GM21381 (cell line): ENCODE data around the gene ATP9B.
"Not testable (repeated sequence)": the region's sequence is repeated elsewhere in the genome, so short reads cannot be mapped to it uniquely, and the experiment has no call there.

Source experiments
- ATAC-seq: cut with Tn5 transposase; IDR thresholded peaks from one replicate; pipeline ENCODE4 v1.9.1; 2021; ENCODE audit warnings: mild to moderate bottlenecking, moderate library complexity; ENCODE audit not compliant: unreplicated experiment

Gene ATP9B

DNA sequence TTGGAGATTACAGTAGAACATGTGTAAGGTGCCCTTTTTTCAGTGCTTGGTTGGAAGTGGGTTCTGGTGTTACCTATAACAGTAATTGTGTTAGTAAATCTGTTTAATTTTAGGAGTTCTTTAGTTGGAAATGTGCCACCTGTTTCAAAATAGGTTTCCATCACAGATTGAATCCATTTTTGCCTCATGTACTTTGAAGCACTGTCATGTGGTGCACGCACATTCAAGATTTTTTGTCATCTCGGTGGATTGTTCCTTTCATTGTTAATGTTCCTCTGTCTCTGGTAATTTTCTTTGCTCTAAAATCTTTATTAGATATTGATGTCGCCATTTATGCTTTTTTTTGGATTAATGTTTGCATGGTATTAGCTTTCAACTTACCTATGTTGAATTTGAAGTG, 1.3 kb downstream of the ATP9B start:
- no peak for ATAC-seq

DNA sequence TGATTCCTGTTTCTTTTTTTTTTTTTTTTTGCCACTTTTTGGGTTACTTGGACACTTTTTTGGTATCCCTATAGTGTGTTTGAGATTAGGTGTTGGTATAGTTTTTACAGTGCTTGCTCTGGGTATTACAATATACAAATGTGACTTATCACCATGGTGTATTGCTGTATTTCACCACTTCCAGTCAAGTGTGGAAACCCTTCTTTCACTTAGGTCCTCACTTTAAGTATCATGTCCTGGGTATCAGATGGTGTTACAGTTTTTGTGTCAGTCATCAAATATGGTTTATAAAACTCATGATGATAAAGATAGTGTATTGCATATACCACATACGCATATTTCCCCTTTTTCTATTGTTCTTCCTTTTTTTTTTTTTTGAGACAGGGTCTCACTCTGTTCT, 1.8 kb downstream of the ATP9B start:
- no peak for ATAC-seq

DNA sequence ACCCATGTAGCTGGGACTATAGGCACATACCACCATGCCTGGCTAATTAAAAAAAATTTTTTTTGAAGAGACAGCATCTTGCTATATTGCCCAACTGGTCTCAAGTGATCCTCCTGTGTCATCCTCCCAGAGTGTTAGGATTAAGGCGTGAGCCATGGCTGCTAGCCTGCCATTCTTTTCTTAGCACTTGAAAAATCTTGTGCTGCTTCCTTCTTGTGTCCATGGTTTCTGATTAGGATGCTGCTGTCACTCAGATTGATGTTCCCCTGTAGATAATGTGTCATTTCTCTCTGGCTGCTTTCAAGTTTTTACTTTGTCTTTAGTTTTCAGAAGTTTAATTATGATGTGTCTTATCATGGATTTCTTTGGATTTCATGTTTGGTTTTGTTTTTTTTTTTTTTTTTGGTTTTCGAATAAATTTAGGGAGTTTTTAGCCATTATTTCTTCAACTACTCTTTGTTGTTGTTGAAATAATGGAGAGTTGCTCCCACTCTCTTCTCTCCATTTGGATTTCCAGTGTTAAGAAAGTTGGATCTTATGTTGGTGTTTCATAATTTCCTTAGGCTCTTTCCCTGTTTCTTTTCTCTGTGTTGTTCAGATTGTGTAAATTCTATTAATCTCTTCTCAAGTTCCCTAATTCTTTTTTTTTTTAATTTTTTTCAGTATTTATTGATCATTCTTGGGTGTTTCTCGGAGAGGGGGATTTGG, 2.5 kb downstream of the ATP9B start:
- no peak for ATAC-seq

DNA sequence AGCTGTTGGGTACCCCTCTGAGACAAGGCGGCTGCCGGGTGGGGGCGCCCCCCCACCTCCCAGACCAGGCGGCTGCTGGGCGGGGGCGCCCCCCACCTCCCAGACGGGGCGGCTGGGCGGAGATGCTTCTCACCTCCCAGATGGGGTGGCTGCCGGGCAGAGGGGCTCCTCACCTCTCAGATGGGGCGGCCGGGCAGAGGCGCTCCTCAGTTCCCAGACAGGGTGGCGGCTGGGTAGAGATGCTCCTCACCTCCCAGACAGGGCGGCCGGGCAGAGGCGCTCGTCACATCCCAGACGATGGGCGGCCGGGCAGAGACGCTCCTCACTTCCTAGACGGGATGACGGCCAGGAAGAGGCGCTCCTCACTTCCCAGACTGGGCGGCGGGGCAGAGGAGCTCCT, 3.5 kb downstream of the ATP9B start:
- ATAC-seq = not testable (repeated sequence)

DNA sequence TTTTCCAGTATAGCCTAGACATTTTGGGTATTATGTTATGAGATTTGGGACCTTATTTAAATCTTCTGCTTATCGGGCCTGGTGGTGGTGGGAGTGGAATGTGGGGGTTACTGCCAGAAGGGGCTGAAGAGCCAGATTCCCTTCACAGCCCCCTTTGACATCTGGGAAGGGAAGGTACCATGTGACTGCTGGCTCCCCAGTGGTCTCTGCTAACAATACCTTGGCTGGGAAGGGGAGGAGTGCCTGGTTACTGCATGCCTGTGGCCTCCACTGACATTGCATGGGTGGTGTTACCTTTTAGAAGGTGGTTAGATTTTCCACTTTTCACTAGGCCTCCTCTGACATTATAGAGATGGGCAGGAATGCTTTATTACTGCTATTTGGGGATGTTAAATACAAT, 8.0 kb downstream of the ATP9B start:
- ATAC-seq = no peak

DNA sequence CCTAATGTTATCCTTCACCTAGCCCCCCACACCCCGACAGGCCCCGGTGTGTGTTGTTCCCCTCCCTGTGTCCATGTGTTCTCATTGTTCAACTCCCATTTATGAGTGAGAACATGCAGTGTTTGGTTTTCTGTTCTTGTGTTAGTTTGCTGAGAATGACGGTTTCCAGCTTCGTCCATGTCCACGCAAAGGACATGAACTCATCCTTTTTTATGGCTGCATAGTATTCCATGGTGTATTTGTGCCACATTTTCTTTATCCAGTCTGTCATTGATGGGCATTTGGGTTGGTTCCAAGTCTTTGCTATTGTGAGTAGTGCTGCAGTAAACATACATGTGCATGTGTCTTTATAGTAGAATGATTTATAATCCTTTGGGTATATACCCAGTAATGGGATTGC, 9.6 kb downstream of the ATP9B start:
- not testable (repeated sequence) for ATAC-seq

DNA sequence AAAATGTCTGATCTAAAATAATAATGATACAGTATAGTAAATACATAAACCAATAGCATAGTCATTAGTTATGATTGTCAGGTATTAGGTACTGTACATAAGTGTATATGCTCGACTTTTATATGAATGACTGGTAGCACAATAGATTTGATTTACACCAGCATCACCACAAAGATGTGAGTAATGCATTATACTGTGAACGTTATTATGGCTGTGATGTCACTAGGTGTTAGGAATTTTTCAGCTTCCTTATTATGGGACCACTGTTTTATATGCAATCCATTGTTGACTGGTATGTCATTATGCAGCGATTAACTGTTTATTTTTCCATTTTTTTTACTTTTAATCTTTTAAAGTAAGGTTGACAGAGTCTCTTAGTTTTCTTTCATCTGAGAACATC, 23.7 kb downstream of the ATP9B start:
- ATAC-seq = no peak

DNA sequence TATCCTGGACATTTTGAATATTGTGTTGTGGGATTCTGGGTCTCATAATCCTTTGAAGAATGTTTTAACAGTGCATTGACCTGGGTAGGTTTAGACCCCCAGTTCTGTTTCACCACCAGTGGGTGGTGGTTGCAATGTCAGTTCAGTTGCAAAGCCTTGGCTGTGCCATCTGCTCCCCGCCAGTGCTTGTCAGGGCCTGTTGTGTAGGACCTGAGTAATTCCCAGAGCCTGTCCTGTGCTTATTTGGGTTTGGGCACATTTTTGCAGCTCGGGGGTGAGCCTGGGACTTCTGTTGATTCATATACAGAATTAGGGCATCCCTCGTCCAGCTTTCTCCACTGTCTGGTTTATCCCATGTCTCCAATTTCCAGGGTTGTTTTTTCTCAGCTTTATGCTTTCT, 24.8 kb downstream of the ATP9B start:
- ATAC-seq = no peak

DNA sequence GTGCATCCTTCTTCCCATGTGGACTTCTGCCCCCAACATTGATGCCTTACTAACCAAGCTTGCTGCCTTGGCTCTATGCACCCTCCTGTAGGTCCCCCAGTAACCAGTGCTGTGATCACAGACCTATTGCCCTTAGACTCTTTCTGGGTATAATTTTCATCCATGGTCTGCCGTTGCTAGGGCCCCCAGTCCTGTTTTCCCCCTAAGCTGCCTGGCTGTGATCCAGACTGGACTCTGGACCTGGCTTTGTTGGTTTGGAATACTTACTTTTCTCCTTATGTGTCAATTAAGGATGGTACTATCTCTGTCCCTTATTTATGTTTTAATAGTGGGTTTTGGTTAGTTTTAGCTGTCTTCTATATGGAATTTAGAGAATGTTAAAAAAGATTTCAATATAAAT, 26.0 kb downstream of the ATP9B start:
- ATAC-seq = no peak

DNA sequence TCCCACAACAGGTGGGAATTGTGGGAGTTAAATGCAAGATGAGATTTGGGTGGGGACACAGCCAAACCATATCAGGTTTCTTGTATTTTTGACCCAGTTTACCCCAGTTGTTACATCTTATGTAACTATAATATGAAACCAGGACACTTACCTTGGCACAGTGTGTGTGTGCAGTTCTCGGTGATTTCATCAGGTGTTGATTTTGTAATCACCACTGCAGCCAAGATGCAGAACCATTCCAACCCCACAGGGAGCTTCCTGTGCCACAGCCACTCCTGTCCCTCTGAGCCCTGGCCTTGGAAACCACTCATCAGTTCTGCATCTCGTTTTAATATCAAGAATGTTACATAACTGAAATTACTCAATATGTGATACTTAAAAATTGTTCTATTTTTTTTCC, 31.8 kb downstream of the ATP9B start:
- ATAC-seq = no peak

DNA sequence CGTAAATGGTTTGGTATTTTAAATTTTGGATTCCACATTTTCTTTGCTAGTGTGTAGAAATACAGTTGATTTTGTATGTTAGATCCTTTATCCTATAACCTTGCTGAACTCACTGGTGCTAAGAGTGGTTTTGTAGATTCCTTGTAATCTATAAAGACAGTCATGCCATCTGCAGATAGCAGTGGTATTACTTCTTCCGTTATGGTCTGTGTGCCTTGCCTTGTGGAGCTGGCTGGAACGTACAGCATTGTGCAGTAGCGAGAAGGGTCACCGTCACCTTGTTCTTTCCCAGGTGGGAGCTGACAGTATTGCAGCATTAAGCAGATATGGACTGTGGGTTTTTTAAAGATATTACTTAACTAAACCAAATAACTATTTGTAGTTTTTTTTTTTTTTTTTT, 33.7 kb downstream of the ATP9B start:
- ATAC-seq = no peak

DNA sequence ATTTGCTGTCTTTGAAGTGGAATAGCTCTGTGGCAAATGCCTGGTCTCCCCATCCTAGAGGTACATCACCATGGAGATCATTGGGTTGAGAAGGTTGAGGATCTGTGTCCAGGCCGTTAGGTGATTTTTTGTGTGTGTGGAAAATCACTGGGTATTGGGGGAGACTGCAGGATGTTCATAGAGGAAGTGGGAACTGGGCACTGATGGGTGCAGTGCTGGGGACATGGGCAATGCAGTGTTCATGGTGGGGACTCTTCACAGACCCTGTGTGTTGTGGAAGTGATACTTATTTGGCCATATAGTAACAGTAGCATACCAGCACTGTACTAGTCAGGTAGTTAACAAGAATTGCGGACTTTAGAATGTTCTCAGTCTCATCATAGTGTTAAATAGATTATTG, 34.9 kb downstream of the ATP9B start:
- no peak for ATAC-seq

DNA sequence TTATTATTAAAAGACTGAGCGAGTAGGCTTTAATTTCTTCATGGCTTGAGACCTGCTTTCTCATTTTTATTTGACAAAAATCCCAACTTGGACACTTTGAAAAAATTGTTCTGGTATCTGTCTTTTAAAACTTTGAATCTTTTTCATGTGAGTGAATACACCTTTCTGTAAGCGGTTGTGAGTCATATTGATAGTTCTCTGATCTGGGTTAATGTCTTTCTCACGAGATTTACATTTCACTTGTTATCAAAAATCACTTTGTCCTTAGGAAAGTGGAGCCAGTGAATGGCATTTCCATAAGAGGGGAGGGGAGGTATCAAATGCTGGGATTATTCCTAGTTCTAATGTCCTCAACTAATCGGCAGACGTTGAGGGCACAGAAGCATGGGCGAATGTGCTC, 36.3 kb downstream of the ATP9B start:
- ATAC-seq = no peak

DNA sequence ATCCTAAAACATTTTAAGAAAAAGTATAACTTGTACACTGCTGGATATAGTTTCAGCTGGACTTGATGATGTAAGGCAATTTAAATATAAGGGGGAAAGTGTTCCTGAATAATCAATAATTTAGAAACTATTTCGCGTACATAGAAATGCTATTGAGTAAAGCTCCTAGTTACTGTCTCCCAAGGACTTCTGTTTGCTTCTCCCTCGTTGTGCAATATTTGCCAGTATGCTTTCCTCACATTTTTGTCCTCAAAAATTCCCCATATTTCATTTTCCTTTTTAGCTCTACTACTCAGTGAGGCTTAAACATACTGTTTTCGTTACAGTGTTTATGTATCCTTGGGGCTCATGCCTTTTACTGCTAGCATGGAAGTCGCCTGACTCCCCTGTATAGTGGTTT, 36.9 kb downstream of the ATP9B start:
- no peak for ATAC-seq

DNA sequence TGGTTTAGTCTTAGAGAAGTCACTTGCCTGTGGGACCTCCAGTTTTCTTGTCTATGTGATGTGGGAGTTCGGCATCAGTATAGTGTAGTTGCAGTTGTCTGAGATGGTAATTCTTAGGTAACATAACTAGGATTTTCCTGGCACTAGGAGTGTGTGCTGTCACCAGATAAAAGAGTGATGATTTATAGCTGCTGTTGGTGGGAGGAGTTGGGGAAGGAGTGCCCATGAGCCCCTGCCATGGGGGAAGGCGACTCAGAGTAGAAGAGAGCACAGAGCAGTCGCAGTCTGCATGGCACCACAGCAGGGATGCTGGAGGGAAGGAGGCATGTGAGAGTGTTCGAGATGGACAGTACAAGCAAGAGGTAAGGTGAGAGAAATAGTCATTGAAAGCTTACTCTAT, 38.7 kb downstream of the ATP9B start:
- no peak for ATAC-seq

DNA sequence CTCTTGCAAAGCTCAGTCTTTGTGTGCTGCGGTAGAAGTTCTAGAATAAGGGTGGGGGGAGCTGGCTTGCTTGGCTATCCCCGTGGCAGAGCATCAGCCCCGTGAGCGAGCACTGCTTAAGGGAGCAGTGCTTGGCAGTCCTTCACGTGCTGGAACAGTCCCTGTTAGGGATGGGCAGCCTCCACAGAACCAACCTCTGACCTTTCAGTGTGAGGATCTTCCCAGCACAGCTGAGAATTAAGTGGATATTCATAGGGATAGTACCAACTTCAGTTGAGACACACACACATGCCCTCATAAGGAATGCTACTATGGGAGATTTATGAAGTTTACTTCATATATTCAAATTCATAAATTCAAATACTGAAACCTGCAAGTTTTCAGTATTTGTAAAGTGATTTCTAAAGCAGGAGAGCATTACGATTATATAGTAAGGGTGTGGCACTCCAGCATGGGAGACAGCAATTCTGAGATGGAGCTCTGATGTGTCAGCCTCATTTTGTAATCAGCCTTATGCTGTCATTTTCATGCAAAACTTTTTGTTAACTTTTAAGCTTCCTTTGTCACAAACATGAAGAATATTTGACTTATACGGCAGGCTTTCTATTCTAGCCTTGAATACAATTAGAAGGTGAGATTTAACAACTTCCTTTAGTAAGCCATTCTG, 39.5 kb downstream of the ATP9B start:
- ATAC-seq = no peak

DNA sequence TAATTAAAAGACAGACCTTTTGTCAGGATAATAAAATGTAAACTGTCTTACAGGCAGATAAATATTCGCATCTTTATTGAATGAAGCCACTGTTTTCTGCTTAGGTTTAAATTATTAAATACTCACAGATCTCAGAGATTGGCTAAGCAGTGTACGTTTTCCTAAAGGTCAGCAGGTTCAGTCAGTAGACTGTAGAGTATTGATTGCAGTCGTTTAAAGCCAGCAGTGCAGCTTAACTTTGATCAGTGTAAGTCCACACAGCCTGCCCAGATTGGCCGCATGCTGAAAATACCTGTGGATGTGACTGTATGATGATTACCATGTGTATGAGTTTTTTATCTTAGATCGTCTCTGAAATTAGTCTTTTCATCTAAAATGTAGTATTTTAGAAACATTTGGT, 42.3 kb downstream of the ATP9B start:
- ATAC-seq = no peak

DNA sequence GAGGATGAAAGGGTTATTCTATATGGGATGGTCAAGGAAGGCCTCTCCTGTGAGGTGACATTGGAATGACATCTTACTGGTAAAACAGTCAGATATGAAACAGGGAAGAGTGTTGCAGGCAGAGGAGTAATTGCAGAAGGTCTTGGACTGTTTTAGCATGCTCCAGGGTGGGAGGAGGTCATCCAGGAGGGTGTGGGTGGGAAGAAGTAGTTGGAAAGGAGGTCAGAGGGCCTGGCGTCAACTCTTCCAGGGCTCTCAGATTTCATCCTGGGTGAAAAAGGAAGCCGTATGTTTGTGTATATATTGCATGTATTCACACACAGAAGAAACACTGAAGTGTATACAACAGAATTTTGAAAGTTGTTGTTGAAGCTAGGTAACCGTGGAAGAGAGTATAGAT, 48.2 kb downstream of the ATP9B start:
- ATAC-seq = no peak

DNA sequence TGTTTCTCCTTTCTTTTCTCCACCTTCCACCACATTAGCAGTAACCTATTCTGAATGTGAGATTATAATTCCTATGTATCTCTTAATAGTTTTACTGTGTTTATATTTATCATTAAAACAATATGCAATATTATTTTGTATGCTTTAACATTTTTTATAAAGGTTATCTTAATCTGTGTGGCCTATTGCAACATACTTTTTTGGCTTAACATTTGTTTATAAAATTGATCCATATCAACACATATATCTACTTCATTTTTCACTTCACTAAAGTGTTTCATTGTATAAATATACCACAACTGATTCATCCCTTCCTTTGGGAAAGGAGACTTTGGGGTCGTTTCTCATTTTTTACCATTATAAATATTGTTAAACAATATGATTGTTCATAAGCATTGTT, 48.6 kb downstream of the ATP9B start:
- ATAC-seq = no peak

DNA sequence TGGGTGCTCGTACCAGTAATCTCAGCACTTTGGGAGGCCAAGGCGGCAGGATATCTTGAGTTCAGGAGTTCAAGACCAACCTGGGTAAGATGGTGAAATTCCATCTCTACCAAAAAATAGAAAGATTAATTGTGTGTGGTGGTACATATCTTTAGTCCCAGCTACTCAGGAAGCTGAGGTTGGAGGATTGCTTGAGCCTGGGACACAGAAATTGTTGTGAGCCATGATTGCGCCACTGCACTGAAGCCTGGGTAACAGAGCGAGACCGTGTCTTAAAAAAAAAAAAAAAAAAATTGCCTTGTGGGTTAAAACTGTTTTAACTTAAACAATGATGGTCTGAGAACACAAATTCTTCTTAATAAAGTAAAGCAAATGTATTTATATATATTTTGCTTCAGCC, 49.6 kb downstream of the ATP9B start:
- ATAC-seq = no peak

DNA sequence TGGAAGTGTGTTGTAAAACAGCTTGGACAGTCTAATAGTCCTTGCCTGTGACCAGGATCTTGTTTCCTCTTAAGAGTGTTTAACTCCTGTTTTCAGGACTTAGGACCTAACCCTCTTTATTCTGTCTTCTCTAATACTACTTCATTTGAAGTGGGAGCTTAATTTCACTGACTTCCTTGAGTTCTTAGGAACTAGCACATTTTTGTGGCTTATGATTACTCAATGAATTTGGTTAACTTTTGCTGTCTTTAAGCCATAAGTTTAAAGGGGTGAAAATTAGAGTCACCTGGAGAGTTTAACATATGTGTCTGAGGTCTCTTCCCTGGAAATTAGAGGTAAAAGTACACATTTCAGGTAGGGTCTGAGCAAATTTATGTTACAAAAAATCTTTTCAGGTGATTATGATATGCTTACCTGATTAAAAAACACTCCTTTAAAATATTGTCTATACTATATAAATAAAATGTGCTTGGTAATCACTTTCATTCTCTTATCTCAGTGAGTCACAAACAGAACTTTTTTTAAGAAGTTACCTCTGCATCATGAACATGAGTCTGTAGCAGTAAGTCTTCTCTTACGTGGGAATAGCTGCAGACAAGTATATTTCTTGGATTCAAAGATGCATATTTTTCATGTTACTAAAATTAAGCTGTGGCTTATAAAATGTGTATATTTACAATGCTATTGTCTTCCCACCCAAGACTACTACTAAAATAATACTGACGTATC, 52.7 kb downstream of the ATP9B start:
- ATAC-seq = no peak

DNA sequence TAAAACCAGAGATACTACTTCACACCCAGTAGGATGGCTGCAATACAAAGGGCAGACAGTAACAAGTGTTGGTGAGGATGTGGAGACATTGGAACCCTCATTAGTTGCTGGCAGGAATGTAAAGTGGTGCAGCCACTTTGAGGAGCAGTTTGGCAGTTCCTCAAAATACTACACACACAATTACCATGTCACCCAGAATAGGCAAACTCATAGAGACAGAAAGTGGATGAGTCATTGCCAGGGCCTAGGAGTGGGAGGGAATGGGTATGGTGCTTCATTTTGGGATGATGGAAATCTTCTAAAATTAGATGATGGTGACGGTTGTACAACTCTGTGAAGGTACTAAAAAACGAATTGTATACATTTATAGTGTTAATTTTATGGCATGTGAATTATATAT, 54.8 kb downstream of the ATP9B start:
- ATAC-seq = no peak
